Measurements from ENCODE around the gene SULT1C3.

GRCh38 chr2:108217211-108217610 is 22.6 kb upstream of the SULT1C3 start:
- TF ChIP-seq SUZ12 (IDR thresholded peaks at IDR 0.05) (no peak), SP1 (IDR thresholded peaks at IDR 0.05) (no peak), FOXA1 (IDR thresholded peaks at IDR 0.05) (no peak), FOXM1 (IDR thresholded peaks at IDR 0.05; ENCODE audit: borderline replicate concordance) (no peak)

All from HEK293T (cell line).